ENCODE measurements around the gene CELF4. TPM values are rescaled to one million over a fixed set of nuclear protein-coding genes. Genes with fewer than 3 reads are reported as not detected.

The CELF4 gene
- total RNA-seq, 2 donors from 2014 or later, result not detected

DNA sequence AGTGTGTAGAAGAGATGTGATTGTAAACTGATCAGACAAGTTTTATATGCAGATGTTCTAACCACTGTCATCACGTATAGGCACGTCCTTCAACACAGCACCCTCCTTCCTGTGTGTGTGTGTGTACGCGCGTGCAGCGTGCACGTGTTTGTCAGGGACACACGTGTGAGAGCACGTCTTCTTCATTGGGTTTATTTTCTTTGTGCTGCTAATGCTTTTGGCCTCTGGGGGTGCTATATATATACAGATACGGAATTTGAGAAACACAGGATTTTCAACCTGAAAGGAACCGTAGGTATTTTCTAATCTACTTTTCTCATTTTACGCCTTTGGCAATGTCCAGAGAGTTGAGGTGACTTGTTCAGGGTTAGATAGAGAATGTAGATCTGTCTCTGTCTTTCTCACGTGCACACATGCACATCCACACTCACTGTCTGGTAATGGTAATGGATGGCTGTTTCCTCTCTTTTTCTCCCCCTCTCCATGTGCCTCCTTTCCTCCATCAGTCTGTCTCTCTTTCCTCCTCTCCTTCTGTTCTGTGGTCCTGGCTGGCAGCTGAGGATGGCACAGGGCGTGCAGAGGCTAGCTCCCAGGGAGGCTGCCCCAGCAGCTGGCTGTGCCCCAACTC lies 13.4 kb upstream of the CELF4 start:
- H3K36me3 Mint-ChIP-seq, result peaks cover 0 to 5% of the 10 kb centered on the region in 2 donors
- H3K27ac Mint-ChIP-seq, result no peak overlapping the region
- no peak for DNase-seq (ENCODE audit: low spot score in 2 of 2)
- peaks cover 6 to 8% of the 10 kb centered on the region in 2 donors for H3K9me3 Mint-ChIP-seq
- ATAC-seq, result peak in 1 of 2 donors; percentile 51

DNA sequence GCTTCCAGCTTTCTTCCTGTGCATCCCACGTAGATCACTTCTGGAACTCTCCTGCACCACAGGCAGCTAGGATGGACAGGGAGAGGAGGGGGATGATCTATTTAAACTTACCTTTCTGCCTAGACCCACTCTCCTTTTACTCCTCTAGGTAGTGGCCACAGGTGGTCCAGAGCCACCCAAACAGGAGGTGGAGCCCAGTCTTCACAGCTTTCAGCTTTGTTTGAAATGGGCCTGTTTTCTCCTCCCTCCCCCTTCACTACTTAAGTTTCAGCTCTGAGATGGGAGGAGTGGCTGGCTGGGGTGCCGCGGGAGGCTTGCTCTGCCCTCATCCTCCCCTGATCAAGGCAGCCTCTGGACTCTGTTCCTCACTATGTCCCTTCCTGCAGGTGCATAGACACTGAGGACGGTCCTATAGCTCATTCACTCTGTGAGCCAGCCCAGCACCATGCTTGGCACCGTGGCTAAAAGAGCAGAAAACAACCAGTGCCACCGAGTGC lies 12.6 kb upstream of the CELF4 start:
- ATAC-seq (no peak), DNase-seq (ENCODE audit: low spot score in 2 of 2) (no peak)
- Mint-ChIP-seq H3K27ac (no peak overlapping the region), H3K36me3 (peaks cover 0 to 5% of the 10 kb centered on the region in 2 donors), H3K9me3 (peaks cover 4 to 6% of the 10 kb centered on the region in 2 donors)

DNA sequence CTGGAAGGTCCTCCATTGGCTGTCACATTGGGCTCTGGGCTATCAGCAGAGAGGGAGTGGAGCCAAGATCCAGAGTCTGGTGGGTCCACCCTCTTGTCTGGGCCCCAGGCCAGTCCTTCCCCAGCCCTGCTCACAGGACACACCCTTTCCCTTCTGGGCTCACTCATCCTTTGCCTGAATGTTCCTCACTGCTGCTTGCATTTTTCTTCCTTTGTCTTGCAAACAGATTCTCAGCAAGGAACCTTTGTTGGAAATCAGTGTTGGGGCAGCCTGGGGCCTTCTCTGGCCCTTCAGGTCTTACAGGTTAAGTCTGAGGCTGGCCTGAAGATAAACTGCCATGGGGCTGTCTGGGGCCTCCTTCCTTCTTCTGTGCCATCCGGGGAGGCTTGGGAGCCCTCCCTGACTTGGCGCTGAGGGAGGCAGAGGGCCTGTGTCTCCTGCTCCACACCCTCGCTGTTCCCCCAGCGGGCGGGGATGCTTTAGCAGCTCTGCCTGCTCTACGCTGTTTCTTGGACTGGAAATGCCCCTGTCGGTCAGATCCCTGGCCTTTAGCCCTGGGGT lies 11.5 kb upstream of the CELF4 start:
- peaks cover 4 to 6% of the 10 kb centered on the region in 2 donors for H3K9me3 Mint-ChIP-seq
- H3K36me3 Mint-ChIP-seq, result peaks cover 0 to 5% of the 10 kb centered on the region in 2 donors
- no peak for ATAC-seq
- no peak for DNase-seq (ENCODE audit: low spot score in 2 of 2)
- H3K27ac Mint-ChIP-seq, result no peak overlapping the region

DNA sequence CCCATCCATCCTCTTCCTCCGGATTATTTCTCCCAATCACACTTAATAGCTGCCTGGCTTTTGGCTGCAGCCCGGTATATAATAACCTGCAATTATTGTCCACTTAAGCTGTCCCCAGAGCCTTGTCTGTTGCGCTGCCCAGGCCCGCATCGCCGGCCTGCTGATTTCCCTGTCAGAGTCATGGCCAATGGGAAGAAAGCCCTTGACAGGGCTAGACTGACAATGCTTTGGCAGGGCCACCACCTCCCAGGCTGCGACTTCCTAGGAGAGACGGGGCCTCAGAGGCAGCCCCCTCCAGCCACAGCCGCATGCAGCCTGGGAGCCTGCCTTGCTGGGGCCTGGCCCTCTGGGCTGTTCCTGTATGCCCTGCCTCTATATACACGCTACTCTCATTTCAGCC lies 10.0 kb upstream of the CELF4 start:
- Mint-ChIP-seq H3K27ac (no peak overlapping the region), H3K9me3 (peaks cover 0 to under 1% of the 10 kb centered on the region in 2 donors), H3K36me3 (peaks cover 0 to 5% of the 10 kb centered on the region in 2 donors)
- DNase-seq (ENCODE audit: low spot score in 2 of 2) (no peak), ATAC-seq (no peak)

DNA sequence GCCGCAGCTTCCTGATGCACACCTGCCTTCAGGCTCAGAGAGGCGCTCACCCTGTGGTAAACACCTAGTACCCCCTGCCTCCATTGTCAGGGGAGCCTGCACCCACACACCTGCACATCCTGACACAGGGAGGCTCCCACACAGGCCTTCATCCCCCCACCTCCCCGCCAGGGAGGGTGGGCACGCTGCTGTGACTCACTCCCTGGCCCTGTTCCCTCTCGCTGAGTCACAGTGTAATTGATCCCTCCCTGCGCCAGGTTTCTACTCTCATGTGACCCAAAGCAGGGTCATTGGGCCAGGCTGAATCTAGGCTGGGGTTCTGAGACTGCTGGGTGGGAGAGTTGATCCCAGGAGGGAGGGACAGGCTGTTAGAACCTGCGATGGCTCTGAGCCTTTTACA lies 8.5 kb upstream of the CELF4 start:
- no peaks in the 10 kb centered on the region for H3K9me3 Mint-ChIP-seq
- no peaks in the 10 kb centered on the region for H3K36me3 Mint-ChIP-seq
- no peak overlapping the region for H3K27ac Mint-ChIP-seq
- ATAC-seq, result no peak
- no peak for DNase-seq (ENCODE audit: low spot score in 2 of 2)

DNA sequence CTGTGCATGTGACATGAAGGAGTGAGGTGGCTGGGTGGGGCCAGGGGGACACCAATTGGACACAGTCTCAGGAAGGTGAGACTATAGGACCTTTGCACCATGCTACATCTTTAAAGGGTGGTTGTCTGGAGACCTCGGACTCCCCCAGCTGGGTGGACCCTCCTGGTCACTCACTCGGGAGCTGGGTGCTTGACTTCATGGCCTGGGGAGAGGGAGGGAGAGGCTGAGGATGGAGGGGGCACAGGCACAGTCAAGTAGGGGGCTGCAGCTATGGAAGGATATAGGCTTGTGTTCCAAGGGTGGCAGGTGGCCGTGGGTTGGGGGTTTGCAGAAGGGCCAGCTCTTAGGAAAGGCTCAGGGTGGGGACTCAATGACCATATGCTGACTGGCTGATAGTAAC lies 7.1 kb upstream of the CELF4 start:
- no peak for ATAC-seq
- H3K27ac Mint-ChIP-seq, result no peak overlapping the region
- H3K9me3 Mint-ChIP-seq, result no peaks in the 10 kb centered on the region
- no peak for DNase-seq (ENCODE audit: low spot score in 2 of 2)
- peaks cover 0 to 6% of the 10 kb centered on the region in 2 donors for H3K36me3 Mint-ChIP-seq

DNA sequence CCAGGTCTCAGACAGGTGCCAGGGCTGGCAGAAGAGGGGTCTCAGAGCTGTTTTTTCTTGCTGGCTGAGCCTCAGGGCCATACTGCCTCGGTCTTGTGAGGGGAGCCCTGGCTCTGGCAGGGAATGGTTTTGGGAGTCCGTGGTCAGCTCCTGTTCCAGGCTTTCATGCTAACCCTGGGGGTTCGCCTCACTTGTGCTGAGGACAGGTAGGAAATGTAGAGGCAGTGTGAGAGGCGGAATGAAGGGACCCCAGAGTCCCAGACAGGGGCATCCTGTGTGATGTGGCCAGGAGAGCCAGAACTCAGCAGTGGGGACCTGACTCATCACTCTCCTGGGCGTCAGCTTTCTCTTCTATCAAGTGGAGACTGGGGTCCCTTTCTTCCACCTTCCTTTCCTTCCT lies 5.7 kb upstream of the CELF4 start:
- no peak for ATAC-seq
- Mint-ChIP-seq H3K36me3 (peaks cover 0 to 8% of the 10 kb centered on the region in 2 donors), H3K27ac (no peak overlapping the region), H3K9me3 (no peaks in the 10 kb centered on the region)
- no peak for DNase-seq (ENCODE audit: low spot score in 2 of 2)

DNA sequence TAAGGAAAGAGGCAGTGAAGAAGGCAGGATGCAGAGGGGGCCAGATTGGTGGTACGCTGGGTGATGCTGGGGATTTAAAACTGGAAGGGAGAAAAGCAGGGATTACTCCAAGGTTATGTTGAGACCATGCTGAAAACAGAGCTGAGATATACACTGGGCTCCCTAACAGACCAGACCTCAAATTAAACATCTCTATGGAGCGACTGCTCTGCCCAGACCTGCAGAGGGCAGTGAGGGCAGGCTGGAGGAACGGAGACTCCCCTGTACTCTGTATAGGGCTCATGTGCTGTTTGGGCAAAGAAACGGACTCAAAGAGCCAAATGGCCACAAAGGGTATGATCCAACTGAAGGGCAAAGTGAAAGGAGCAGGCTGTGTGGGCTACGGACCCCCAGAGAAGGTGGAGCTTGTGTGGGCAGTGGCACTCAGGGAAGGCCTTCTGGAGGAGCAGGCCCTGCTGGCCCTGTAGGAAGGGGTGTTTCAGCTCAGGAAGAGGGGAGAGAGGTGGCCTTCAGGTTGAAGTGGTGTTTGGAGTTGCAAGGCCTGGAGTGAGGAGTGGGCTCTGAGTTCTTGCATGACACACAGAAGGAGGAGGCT lies 4.8 kb upstream of the CELF4 start:
- H3K9me3 Mint-ChIP-seq, result no peaks in the 10 kb centered on the region
- H3K36me3 Mint-ChIP-seq, result peaks cover 4 to 12% of the 10 kb centered on the region in 2 donors

DNA sequence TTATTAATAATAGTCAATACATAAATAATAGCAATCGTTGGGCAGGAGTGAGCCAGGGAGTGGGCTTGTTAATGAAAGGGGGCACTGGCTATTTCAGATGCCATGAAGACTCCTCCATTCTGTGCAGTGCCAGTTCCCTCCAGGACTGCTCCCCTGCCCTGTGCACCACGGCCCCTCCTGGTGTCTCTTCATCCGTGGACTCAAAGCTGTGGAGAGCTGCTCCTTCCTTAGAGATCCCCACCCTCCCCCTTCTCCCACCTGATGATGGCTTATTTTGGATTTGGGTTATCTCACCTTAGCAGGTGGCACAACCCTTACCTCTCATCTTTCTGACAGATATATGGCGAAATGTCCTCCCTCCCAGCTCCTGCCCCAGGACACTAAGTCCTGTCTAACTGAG lies 3.1 kb upstream of the CELF4 start:
- ATAC-seq (no peak), DNase-seq (ENCODE audit: low spot score in 2 of 2) (no peak)
- Mint-ChIP-seq H3K9me3 (no peaks in the 10 kb centered on the region), H3K36me3 (peaks cover 10 to 29% of the 10 kb centered on the region in 2 donors), H3K27ac (no peak overlapping the region)

More for the DNA sequence above, 4.8 kb upstream of the CELF4 start:
- DNase-seq (ENCODE audit: low spot score in 2 of 2), result no peak
- ATAC-seq, result no peak
- no peak overlapping the region for H3K27ac Mint-ChIP-seq

DNA sequence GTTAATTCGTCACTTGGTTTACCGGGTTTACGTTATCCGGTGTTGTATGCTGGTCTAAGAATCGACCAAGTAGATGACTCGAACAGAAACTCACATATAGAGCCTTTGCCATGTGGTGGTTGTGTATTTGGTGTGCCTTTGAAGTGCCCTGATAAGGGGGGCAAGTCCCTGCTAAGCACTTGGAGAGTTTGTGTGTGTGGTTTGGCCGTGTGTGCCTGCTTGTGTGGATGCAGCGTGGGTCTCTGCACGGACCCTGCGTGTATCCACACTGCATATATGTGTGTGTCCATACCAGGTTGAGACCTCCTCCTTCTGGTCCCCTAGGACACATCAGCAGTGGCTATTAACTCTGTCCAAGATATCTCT lies 2.4 kb upstream of the CELF4 start:
- H3K36me3 Mint-ChIP-seq, result peaks cover 10 to 29% of the 10 kb centered on the region in 2 donors
- H3K9me3 Mint-ChIP-seq, result no peaks in the 10 kb centered on the region
- H3K27ac Mint-ChIP-seq, result no peak overlapping the region
- ATAC-seq, result peak in 1 of 2 donors; percentile 32
- no peak for DNase-seq (ENCODE audit: low spot score in 2 of 2)

DNA sequence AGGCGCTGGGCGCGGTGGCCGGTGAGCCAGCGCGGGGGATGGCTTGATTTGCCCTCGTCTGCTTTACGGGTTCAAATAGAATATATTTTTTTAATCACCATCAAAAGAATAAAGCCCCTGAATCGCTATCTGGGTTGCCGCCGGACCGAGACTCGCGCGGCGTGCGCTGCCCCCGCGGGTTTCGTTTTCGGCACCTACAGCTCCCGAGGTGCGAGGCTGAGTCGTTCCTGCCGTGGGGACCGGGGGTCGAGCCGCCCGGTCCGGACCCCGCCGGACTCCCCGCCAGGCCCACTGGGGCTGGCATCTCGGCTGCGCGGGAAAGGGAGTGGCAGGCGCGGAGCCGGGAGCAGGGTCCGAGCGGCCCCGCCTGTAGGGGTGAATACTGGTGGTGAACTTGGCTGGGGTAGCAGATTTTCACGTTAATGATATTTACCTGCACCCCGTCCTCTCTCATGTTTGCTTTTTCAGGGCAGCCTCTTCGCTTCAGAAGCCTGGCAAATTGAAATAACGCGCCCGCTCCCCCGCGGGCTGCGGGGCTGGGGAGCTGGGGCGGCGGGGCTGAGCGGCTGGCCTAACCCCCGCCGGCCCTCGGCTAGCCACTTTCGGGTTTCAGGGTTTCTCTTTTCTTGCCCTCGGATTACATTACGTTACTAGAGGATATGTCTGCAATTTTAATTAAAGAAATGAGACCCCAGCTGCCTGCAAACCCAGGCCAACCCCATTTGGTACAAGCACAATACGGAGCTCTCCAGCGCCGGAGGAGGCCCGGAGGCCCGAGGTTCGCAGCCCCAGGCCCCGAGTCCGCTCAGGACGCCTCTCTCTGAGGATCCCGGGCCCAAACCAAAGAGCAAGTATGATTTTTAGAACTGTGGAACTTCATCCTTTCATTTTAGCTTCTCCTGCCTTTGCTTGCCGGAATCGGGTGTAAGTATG lies 1.7 kb upstream of the CELF4 start:
- peaks cover 0 to under 1% of the 10 kb centered on the region in 2 donors for H3K9me3 Mint-ChIP-seq
- DNase-seq (ENCODE audit: low spot score in 2 of 2) (no peak), ATAC-seq (no peak)
- H3K27ac Mint-ChIP-seq, result no peak overlapping the region
- H3K36me3 Mint-ChIP-seq, result peaks cover 10 to 32% of the 10 kb centered on the region in 2 donors

DNA sequence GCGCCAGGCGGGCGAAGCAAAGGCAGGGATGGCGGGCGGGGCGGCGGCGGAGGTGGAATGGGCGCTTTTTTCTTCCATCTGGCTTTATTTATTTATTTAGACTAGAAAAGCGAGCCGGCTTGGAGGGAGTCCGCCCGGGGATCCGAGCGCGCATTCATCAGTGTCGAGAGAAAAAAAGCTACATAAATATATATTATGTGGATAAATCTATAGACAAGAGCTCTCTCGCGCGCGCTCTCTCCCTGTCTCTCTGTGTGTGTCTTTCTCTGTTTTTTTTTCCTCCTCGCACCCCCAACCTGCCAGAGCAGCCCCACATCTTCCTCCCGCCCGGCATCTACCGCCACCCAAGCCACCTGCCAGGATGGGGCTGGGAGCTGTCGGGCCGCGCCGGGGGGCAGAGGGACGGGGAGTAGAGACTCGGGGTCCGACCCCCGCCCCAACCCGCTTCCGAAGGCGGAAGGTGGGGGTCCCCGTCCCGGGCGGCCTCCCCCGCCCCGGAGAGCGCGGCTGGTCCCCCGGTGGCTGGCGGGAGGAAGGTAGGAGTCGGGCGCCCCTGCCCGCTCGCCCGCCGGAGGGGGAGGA lies 972 bp upstream of the CELF4 start:
- Mint-ChIP-seq H3K36me3 (peaks cover 10 to 35% of the 10 kb centered on the region in 2 donors), H3K9me3 (peaks cover 0 to 4% of the 10 kb centered on the region in 2 donors), H3K27ac (no peak overlapping the region)
- ATAC-seq (no peak), DNase-seq (ENCODE audit: low spot score in 2 of 2) (no peak)

DNA sequence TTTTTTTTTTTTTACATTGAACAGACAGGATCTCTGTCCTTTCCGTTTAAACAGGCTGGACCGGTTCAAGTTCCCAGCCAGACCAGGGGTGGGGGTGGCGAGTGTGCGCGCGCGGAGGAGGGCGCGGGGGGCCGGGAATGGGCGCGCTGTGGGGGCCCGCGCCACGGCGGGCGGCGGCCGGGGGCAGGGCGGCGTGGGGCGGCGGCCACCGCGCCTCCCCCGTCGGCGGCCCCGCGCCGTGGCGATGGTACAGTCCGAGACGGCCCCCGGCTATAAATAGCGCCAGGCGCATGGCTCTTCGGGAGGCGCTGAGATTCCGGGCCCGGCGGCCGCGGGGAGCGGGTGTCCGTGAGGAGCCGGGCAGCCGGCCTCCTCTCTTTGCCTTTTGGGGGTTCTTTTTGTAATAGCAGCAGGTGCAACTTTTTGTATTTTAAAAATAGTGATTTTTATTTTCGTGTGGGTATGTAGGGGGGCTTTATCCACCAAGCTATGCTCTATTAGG lies 430 bp upstream of the CELF4 start:
- H3K27ac Mint-ChIP-seq, result no peak overlapping the region

DNA sequence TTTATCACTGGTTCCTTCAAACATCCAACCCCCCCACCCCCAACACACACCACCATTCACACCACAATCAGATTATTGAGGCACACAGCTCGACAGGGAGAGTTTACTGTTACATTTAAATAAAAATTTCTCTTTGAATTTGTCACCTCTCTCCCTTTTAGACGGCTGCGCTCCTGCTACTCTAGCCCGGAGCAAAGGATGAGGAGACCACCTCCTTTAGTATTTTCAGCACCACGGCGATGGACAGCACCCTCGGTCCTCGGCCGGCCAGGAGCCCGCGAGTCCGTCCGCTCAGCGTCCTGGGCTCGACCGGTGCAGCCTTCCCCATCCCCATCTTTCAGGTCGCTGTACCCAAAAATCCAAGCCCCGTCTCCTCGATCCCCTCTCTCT lies 892 bp downstream of the CELF4 start:
- ATAC-seq, result no peak
- DNase-seq (ENCODE audit: low spot score in 2 of 2), result no peak
- peaks cover 10 to 35% of the 10 kb centered on the region in 2 donors for H3K36me3 Mint-ChIP-seq

More for the DNA sequence above, 430 bp upstream of the CELF4 start:
- no peak for DNase-seq (ENCODE audit: low spot score in 2 of 2)
- H3K9me3 Mint-ChIP-seq, result peaks cover 0 to 4% of the 10 kb centered on the region in 2 donors
- no peak for ATAC-seq
- H3K36me3 Mint-ChIP-seq, result peaks cover 10 to 35% of the 10 kb centered on the region in 2 donors

DNA sequence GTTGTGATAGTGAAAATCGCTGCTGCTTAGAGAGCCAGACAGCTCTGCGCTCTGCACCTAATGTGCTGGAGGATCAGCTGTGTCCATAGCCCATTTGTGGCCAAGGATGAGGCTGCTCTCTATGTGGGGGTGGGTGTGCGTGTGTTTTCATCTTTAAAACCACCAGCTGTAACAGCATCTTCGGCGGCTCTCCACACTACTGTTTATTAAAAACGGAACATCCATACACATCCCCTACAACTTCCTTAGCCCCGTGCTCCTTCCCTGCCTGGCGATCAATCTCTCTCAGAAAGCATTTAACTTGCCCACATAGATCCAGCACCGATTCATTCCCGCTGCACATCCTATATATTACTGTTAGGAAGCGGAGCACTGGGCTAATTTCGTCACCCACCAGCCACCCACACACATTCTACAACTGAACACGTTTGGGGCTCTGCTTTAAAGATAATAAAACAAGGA lies 1.6 kb downstream of the CELF4 start:
- peaks cover 0 to 4% of the 10 kb centered on the region in 2 donors for H3K9me3 Mint-ChIP-seq
- DNase-seq (ENCODE audit: low spot score in 2 of 2), result no peak
- H3K27ac Mint-ChIP-seq, result no peak overlapping the region
- H3K36me3 Mint-ChIP-seq, result peaks cover 10 to 35% of the 10 kb centered on the region in 2 donors
- no peak for ATAC-seq

More for the DNA sequence above, 892 bp downstream of the CELF4 start:
- Mint-ChIP-seq H3K9me3 (peaks cover 0 to 4% of the 10 kb centered on the region in 2 donors), H3K27ac (no peak overlapping the region)

DNA sequence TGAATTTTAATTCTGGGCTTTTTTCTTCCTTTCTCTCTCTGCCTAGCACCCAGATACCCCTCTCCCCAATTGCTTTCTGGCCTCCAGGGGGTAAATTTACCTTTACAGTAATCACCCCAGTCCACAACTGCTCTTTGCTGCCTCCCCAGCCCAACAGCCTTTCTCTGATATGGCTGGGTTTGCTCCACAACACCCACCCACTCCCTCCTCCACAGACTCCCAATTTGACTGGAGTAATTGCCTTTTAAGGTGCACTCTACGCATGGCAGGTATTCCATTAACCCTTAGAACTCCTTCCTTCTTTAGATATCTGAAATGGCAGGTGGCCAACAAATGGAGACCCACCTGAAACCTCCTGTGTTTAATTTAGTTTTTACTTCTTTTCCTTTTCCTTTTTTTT lies 3.6 kb downstream of the CELF4 start:
- Mint-ChIP-seq H3K27ac (no peak overlapping the region), H3K36me3 (peaks cover 10 to 27% of the 10 kb centered on the region in 2 donors), H3K9me3 (peaks cover 0 to 4% of the 10 kb centered on the region in 2 donors)
- no peak for DNase-seq (ENCODE audit: low spot score in 2 of 2)
- ATAC-seq, result no peak

Measured in activated naive CD4-positive, alpha-beta T cell treated with anti-CD3 and anti-CD28 coated beads, Interleukin-2, amount 50 U/mL, for 72 hours (primary cell).